ENCODE results near the gene PACS2.

- TF ChIP-seq CTCF (IDR thresholded peaks at IDR 0.05; ENCODE audit: low read depth, low read length): no peak
- no peak for TF ChIP-seq POLR2A (IDR thresholded peaks at IDR 0.05; ENCODE audit: extremely low read depth, insufficient read length)
- no peak for TF ChIP-seq MAX (IDR thresholded peaks at IDR 0.05; ENCODE audit: low read depth, low read length)
- no peak for TF ChIP-seq MYC (IDR thresholded peaks at IDR 0.05; ENCODE audit: low read depth, low read length)
These were observed 33.0 kb downstream of the PACS2 start for GRCh38 chr14:105347587-105347968.
